Left renal cortex interstitium (tissue), 4 donors: ENCODE measurements around the gene PKP4. TPM values are rescaled to one million over a fixed set of nuclear protein-coding genes. Genes with fewer than 3 reads are reported as not detected.
"Not testable (repeated sequence)": the region's sequence is repeated elsewhere in the genome, so short reads cannot be mapped to it uniquely, and the experiment has no call there.

Experiments used
- DNase-seq, 4 donors: peaks; one replicate each; pipeline ENCODE4 v3.0.0-alpha.2; 2013; ENCODE audit warnings: low read depth in 4 of 4, low spot score in 2 of 4, missing footprints in 1 of 4
- polyA plus RNA-seq, 4 donors: library from polyadenylated mRNA; unstranded; fragments of 120-200 nt; gene quantifications; one replicate each; pipeline ENCODE4 v1.2.1, GENCODE V29; 2013; ENCODE audit not compliant: insufficient read length in 4 of 4

PKP4 gene
- polyA plus RNA-seq, 4 donors, result 119 to 194 (median 161) TPM

GRCh38 chr2:158467248-158467647, 10.5 kb downstream of the PKP4 start:
- DNase-seq, result no peak

DNA sequence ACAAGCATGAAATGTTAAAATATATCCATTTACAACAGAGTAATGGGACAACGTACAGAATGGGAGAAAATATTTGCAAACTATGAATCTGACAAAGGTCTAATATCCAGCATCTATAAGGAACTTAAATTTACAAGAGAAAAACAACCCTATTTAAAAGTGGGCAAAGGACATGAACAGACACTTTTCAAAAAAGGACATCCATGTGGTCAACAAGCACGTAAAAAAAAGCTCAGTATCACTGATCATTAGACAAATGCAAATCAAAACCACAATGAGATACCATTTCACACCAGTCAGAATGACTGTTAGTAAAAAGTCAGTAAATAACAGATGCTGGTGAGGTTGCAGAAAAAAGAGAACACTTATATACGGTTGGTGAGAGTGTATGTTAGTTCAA, 16.1 kb downstream of the PKP4 start:
- DNase-seq, result not testable (repeated sequence)

- DNase-seq, result not testable (repeated sequence)
These were observed 16.5 kb downstream of the PKP4 start for GRCh38 chr2:158473300-158473699.

DNA sequence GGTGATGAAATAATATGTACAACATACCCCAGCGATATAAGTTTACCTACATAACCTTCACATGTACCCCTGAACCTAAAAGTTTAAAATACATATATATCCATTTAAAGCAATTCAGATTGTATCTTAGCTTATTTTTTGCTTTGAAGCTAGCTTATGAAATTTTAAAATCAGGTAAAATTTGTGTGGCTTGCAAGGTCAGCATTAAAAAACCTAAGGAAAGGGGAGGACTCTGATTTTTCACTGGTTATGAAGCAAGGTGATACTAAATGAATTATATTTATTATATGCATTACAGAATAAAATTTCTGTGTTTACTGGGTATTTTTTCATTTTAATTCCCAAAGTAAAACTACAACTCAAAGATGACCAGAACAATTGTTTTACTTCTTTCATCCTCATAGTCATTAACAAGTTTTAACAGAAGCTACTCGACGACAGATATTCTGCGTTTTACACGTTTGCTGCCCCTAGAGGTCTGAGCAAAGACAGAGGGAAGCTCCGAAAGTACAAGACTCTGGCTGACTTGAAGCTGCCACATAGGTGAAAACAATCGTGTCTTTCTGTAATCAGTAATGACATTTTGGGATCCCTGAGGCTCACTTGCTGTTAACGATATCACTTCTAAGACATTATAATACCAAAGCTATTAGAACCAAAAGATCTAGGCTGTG, 17.1 kb downstream of the PKP4 start:
- DNase-seq, result no peak

GRCh38 chr2:158474526-158475011, 17.8 kb downstream of the PKP4 start:
- DNase-seq, result not testable (repeated sequence)

- DNase-seq, result no peak
These were observed 20.4 kb downstream of the PKP4 start for GRCh38 chr2:158477202-158477601.

- no peak for DNase-seq
These were observed 21.5 kb downstream of the PKP4 start for GRCh38 chr2:158478237-158478636.

DNA sequence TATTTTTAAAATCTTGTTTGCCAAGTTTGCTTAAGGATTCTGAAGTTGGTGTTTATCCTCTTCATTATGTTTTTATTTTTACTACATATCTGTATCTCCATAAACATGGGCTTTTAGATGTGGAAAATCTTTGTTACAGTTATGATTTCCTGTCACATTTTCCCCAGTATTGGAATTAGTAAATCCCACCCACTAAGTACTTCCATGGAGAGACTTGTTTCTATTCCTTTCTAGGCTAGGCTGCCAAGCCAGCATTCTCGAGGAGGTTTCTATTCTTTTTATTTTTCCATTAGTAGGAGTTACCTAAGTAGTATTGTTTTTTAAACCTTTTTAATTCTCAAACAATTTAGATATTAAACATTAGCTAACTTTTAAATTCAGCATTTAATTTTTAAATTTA, 22.1 kb downstream of the PKP4 start:
- no peak for DNase-seq

DNA sequence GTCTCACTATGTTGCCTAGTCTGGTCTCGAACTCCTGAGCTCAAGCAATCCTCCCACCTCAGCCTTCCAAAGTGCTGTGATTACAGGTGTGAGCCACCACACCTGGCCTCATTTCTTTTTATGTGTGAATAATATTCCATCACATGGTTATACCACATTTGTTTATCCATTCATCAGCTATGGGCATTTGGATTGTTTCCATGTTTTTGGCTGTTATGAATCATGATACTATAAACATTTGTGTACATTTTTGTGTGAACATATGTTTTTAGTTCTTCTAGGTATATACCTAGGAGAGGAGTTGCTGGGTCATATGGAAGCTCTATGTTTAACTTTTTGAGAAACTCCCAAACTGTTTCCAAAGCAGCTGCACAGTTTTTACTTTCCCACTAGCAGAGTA, 24.4 kb downstream of the PKP4 start:
- no peak for DNase-seq

- DNase-seq, result no peak
These were observed 25.8 kb downstream of the PKP4 start for GRCh38 chr2:158482594-158482993.

DNA sequence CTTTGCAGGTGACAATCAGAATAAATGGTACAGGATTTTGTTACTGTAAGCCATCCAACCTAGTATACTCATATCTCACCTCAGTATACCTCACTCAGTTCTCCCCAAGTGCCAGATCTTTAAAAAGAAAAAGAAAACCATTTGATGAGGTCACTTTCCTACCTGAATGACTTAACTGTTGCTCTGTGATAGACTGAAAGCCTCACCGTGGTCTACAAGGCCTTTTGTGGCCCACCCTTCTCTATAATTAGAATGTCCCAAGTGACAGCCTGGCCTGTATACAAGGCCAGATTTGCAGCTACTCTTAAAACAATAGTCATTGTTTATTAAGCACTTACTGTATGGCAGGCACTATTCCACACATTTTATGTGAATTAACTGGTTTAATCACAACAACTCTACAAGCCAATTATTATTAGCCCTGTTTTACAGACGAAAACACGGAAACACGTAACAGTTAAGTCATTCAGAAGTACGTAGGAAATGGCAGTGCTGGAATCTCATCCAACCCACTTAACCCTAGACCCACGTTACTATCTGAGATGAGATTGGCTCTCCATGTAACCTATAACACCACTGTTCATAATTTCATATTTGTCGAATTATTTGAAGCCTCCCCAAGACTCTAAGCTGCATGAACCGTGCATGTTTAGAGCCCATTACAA, 28.3 kb downstream of the PKP4 start:
- no peak for DNase-seq

GRCh38 chr2:158486150-158486969, 29.6 kb downstream of the PKP4 start:
- DNase-seq, result no peak

DNA sequence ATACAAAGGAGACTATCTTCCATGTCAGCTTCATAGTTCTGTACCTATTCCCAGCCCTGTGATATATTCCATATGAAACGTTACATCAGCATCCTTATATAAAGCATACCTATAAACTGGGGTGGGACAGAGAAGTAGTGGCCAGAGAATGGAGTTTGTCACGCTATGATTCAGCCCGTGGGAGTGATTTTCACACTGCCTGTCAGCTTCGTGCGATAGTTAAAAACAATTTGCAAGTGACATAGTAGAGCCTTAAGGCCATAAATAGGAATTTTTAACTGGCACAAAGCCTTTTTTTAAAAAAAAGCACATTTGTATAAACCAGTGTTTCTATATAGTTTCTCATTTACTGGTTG, 30.2 kb downstream of the PKP4 start:
- DNase-seq, result no peak

GRCh38 chr2:158487419-158487818, 30.7 kb downstream of the PKP4 start:
- no peak for DNase-seq

- no peak for DNase-seq
These were observed 31.9 kb downstream of the PKP4 start for GRCh38 chr2:158488442-158489216.

DNA sequence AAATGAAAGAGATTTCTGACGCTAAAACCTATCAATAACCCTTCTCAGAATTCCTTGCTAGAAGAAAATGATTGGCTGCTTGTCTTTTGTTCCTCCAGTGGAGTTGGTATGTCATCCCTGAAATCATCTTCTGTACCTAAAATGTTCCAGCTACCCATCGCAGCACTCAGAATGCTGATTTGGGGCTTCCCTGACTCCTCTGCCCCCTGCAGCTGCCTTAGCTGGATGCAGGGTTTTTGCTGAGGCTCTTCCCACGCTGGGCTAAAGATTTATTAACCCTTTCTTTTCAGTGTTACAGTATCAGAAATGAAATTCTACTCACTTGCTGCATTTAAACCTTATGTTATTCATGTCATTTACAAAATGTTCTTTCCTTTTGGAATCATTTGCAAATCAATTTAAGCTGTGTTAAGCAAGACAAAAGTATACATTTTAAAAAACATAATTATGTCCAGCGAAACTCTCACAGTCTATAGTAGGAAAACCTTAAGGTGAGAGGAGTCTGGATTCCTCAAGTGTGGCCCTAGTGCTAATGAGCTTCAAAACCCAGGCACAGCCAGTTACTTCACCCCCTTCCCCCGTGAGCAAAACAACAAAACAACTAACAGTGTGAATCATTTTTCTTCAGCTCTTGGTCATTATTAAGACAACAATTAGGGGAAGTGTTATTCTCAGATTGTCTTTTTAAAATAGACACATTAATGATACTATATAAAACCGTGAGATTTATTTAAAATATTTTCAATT, 32.8 kb downstream of the PKP4 start:
- DNase-seq, result no peak

DNA sequence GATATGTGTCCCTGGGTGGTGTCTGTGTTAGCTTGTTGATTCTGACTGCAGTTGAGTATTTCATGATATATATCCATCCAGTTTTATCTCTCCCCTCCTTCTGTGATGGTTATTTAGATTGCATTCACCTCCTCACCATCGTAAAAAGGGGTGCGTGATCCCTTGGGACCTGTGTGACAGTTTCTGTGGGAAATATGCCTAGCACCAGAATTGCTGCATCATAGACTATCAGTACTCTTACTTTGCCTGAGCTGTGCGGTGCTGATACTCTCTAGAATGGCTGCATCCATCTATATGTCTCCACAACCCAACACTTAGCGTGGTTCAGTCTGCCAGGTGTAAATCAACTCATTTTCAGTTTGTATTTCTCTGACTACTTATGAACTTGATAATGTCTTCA, 34.3 kb downstream of the PKP4 start:
- no peak for DNase-seq

- no peak for DNase-seq
These were observed 36.7 kb downstream of the PKP4 start for GRCh38 chr2:158493458-158493857.

DNA sequence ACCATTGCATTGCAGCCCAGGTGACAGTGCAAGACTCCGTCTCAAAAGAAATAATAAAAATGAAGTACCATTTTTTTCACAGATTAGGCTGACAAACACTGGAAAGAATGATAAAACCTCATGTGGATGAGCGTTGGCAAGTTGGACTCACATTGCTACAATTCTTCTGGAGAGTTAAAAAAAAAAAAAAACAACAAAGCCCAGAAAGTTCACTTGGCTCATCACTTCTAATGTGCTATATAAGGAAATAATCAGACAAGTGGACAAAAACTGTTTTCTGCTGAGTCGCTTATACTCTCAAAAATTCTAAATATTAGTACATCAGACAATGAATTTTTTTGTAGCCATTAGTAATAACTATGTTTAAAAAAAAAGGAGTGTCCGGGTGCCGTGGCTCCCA, 38.4 kb downstream of the PKP4 start:
- no peak for DNase-seq

GRCh38 chr2:158496986-158497385, 40.2 kb downstream of the PKP4 start:
- no peak for DNase-seq
